Mesendoderm (in vitro differentiated cells): ENCODE data around the gene SNRPA. TPM values are rescaled to one million over a fixed set of nuclear protein-coding genes. Genes with fewer than 3 reads are reported as not detected.
"Not testable (repeated sequence)": the region's sequence is repeated elsewhere in the genome, so short reads cannot be mapped to it uniquely, and the experiment has no call there.

Experiments used
- DNase-seq: peaks from one replicate; pipeline ENCODE4 v3.0.0; 2013
- H2AK5ac ChIP-seq: 2 replicates; pipeline ENCODE4 v1.6.1; 2013; ENCODE audit warnings: low read length, inconsistent platforms
- H2BK120ac ChIP-seq: 2 replicates; pipeline ENCODE4 v1.6.1; 2013; ENCODE audit warnings: low read depth, mild to moderate bottlenecking, low read length, moderate library complexity, mixed read lengths
- H2BK15ac ChIP-seq: replicated peaks from 2 replicates; pipeline ENCODE4 v1.6.1; 2013; ENCODE audit warnings: low read depth, mild to moderate bottlenecking, moderate library complexity
- H2BK5ac ChIP-seq: 2 replicates; pipeline ENCODE4 v1.6.1; 2013; ENCODE audit warnings: low read length, inconsistent platforms
- H3K18ac ChIP-seq: 2 replicates; pipeline ENCODE4 v1.6.1; 2013; ENCODE audit warnings: mild to moderate bottlenecking, low read length, mixed read lengths
- H3K23ac ChIP-seq: one replicate; pipeline ENCODE4 v1.6.1; 2013; ENCODE audit warnings: low read length
- H3K27ac ChIP-seq: 2 replicates; pipeline ENCODE4 v1.5.1; 2013; ENCODE audit warnings: low read depth, mild to moderate bottlenecking, inconsistent platforms, low read length, moderate library complexity
- H3K27me3 ChIP-seq: 2 replicates; pipeline ENCODE4 v1.6.1; 2013; ENCODE audit warnings: low read length, control low read depth, mild to moderate bottlenecking, inconsistent platforms; ENCODE audit not compliant: insufficient read depth, poor library complexity
- H3K36me3 ChIP-seq: 2 replicates; pipeline ENCODE4 v1.6.1; 2013; ENCODE audit warnings: low read length, inconsistent platforms; ENCODE audit not compliant: control insufficient read depth, insufficient read depth
- H3K4ac ChIP-seq: one replicate; pipeline ENCODE4 v1.6.1; 2013; ENCODE audit warnings: low read depth, mild to moderate bottlenecking, low read length, moderate library complexity
- H3K4me1 ChIP-seq: 2 replicates; pipeline ENCODE4 v1.6.1; 2013; ENCODE audit warnings: low read depth, low read length, inconsistent platforms; ENCODE audit not compliant: control insufficient read depth
- H3K4me2 ChIP-seq: 2 replicates; pipeline ENCODE4 v1.6.1; 2013; ENCODE audit warnings: low read length
- H3K4me3 ChIP-seq: 2 replicates; pipeline ENCODE4 v1.5.1; 2013; ENCODE audit warnings: mild to moderate bottlenecking, low read length
- H3K56ac ChIP-seq: one replicate; pipeline ENCODE4 v1.6.1; 2013; ENCODE audit warnings: low read length
- H3K79me1 ChIP-seq: 2 replicates; pipeline ENCODE4 v1.6.1; 2013; ENCODE audit warnings: low read length, inconsistent platforms
- H3K79me2 ChIP-seq: 2 replicates; pipeline ENCODE4 v1.6.1; 2013; ENCODE audit warnings: mild to moderate bottlenecking, low read length; ENCODE audit not compliant: control insufficient read depth, insufficient read depth
- H3K9ac ChIP-seq: 2 replicates; pipeline ENCODE4 v1.6.1; 2013; ENCODE audit warnings: low read length, inconsistent platforms
- H4K5ac ChIP-seq: one replicate; pipeline ENCODE4 v1.6.1; 2013; ENCODE audit warnings: low read length
- H4K8ac ChIP-seq: one replicate; pipeline ENCODE4 v1.6.1; 2013; ENCODE audit warnings: low read depth, mild to moderate bottlenecking, control low read depth, low read length, moderate library complexity
- WGBS: extraction: QIAGEN DNeasy Blood & Tissue Kit; methylation state at CpG from one replicate; pipeline ENCODE4 v1.1.7; 2013; ENCODE audit warnings: low lambda C conversion rate, missing lambda C conversion rate; ENCODE audit not compliant: insufficient coverage; ENCODE audit errors: extremely low coverage; 5-methylcytosine and 5-hydroxymethylcytosine counted together
- small RNA-seq: library from polyadenylated mRNA; stranded (forward); fragments of <200 nt; extraction: miRNeasy Mini kit (QIAGEN cat#:217004); gene quantifications from one replicate; pipeline ENCODE3, GENCODE V24; 2013; ENCODE audit not compliant: insufficient read depth

Gene SNRPA

GRCh38 chr19:40811478-40812341, 60.7 kb downstream of the SNRPA start:
- H3K27ac ChIP-seq: no peak overlapping the region
- peak overlapping the region; percentile 74 for H3K9ac ChIP-seq
- no peak overlapping the region for H4K5ac ChIP-seq
- peaks cover 8% of the 10 kb centered on the region for H3K36me3 ChIP-seq
- no peaks in the 10 kb centered on the region for H3K4me1 ChIP-seq
- H3K56ac ChIP-seq: peak overlapping the region; percentile 86
- H3K18ac ChIP-seq: peak overlapping the region; percentile 25
- no CpG with 5 or more reads among the region's 35 CpGs for WGBS
- no peak overlapping the region for H3K23ac ChIP-seq
- H3K4ac ChIP-seq: no peak overlapping the region
- H3K4me3 ChIP-seq: no peak overlapping the region
- no peak overlapping the region for H4K8ac ChIP-seq
- no peak for DNase-seq
- no peak overlapping the region for H2AK5ac ChIP-seq
- H2BK15ac ChIP-seq: no peak overlapping the region
- no peak overlapping the region for H2BK120ac ChIP-seq
- no peak overlapping the region for H2BK5ac ChIP-seq
- peaks cover 12% of the 10 kb centered on the region for H3K79me1 ChIP-seq
- no peaks in the 10 kb centered on the region for H3K27me3 ChIP-seq
- peaks cover 3% of the 10 kb centered on the region for H3K79me2 ChIP-seq
- H3K4me2 ChIP-seq: peak overlapping the region; percentile 77

- not testable (repeated sequence) for H3K4me3 ChIP-seq, H4K5ac ChIP-seq, H3K79me1 ChIP-seq, H3K27ac ChIP-seq, H2AK5ac ChIP-seq, DNase-seq, H3K23ac ChIP-seq, H3K4me2 ChIP-seq, H4K8ac ChIP-seq, H3K4ac ChIP-seq, H3K56ac ChIP-seq, H3K9ac ChIP-seq, H2BK120ac ChIP-seq, H3K79me2 ChIP-seq, H3K36me3 ChIP-seq, H3K18ac ChIP-seq, H2BK15ac ChIP-seq, H2BK5ac ChIP-seq, H3K4me1 ChIP-seq, H3K27me3 ChIP-seq
- no CpG with 5 or more reads among the region's 7 CpGs for WGBS
Observed at GRCh38 chr19:40812571-40812970, 61.6 kb downstream of the SNRPA start.

GRCh38 chr19:40813182-40813581, 62.2 kb downstream of the SNRPA start:
- H3K9ac ChIP-seq: no peak overlapping the region
- WGBS: no CpG with 5 or more reads among the region's 4 CpGs
- H3K4ac ChIP-seq: no peak overlapping the region

More at GRCh38 chr19:40813182-40813581, 62.2 kb downstream of the SNRPA start:
- Histone ChIP-seq H2BK120ac (no peak overlapping the region), H2AK5ac (no peak overlapping the region), H3K23ac (no peak overlapping the region), H2BK15ac (no peak overlapping the region), H3K4me3 (no peak overlapping the region), H4K8ac (no peak overlapping the region), H4K5ac (no peak overlapping the region), H2BK5ac (no peak overlapping the region), H3K4me1 (no peaks in the 10 kb centered on the region), H3K36me3 (peaks cover 4% of the 10 kb centered on the region), H3K18ac (no peak overlapping the region), H3K56ac (no peak overlapping the region), H3K4me2 (no peak overlapping the region), H3K79me1 (peaks cover 3% of the 10 kb centered on the region), H3K27ac (no peak overlapping the region), H3K79me2 (no peaks in the 10 kb centered on the region), H3K27me3 (no peaks in the 10 kb centered on the region)
- DNase-seq: no peak

Small RNA genes lying within 50 kb of the gene (small RNA-seq; reads per million reads assigned to genes)
- not detected for gene RNU6-195P
